Right lung (tissue), 5 donors: ENCODE data around the gene HOXD11. TPM values are rescaled to one million over a fixed set of nuclear protein-coding genes. Genes with fewer than 3 reads are reported as not detected.

Source experiments
- DNase-seq, 2 donors: peaks; one replicate each; pipeline ENCODE4 v3.0.0-alpha.2; 2013
- polyA plus RNA-seq, 5 donors: library from polyadenylated mRNA; unstranded; fragments of 120-200 nt; gene quantifications; one replicate each; pipeline versions ENCODE4 v1.2.1 to v1.2.3, GENCODE V29; 2013; ENCODE audit warnings: inconsistent platforms in 1 of 5, low replicate concordance in 1 of 5; ENCODE audit not compliant: insufficient read length in 5 of 5, insufficient read depth in 1 of 5

HOXD11 gene
- polyA plus RNA-seq, 5 donors: 0.28 TPM; not detected in 4

- no peak for DNase-seq
Observed at GRCh38 chr2:176131848-176132158, 24.7 kb downstream of the HOXD11 start.

- peak in 1 of 2 donors; percentile 48 for DNase-seq
Observed at GRCh38 chr2:176132205-176133171, 25.4 kb downstream of the HOXD11 start.

GRCh38 chr2:176133389-176133788, 26.3 kb downstream of the HOXD11 start:
- DNase-seq: no peak

GRCh38 chr2:176134035-176134434, 27.0 kb downstream of the HOXD11 start:
- no peak for DNase-seq

- no peak for DNase-seq
Observed at GRCh38 chr2:176135035-176135440, 28.0 kb downstream of the HOXD11 start.

DNA sequence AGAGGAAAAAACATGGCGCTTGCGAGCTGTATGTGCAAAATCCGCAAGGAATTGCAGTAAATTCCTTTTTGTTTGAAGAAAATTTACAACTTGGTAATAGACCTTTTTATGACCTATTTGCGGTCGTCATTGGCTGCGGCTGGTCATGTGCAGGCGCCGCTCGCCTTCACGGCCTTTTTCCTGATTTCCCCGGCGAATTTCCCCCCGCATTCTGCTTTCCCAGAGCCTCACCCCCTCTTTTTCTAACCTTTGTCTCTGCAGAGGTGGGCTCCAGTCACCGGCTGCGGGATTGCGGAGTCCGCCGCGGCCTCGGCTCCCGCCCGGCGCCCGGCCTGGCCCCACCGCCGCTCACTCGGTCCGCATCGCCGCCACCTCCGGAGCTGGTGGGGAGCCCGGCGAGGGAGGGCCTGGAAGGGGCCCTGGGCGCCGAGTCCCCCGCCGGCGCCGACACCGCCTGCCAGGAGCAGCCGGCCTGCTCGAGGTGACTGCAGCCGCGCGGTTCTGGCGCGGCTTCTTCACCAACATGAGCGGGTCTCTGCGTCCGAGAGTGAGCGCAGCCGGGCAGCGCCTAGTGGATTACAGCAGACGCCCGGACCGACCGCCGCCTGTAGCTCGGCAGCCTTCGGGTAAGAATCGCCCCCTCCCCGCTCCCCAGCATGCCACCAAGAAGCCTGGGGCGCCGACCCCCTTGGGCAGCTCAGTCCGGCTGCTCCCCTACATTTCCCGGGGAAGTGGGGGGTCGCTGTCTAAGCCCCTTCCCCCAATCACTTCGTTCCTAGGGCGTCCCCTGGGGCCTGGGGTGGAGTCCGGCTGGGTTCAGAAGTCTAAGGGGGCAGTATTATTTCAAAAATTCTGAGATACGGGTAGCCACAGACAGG, 29.5 kb downstream of the HOXD11 start:
- DNase-seq: no peak

DNA sequence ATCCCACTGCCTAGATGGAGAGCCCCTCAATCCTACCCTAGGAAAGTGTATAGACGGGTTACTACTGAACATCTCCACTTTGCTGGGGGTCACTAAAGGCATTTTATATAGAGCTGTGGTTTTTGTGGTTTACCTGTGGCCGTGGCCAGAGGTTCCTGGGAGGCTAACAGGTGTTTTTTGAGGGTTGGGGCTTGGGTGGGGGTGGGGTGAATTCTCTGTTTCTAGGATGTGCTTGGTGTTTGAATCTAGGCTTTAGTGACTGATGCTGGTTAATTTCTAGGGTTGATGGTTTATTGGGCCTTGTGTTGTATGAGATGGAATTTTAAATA, 30.1 kb downstream of the HOXD11 start:
- no peak for DNase-seq

GRCh38 chr2:176137906-176138305, 30.8 kb downstream of the HOXD11 start:
- no peak for DNase-seq

DNA sequence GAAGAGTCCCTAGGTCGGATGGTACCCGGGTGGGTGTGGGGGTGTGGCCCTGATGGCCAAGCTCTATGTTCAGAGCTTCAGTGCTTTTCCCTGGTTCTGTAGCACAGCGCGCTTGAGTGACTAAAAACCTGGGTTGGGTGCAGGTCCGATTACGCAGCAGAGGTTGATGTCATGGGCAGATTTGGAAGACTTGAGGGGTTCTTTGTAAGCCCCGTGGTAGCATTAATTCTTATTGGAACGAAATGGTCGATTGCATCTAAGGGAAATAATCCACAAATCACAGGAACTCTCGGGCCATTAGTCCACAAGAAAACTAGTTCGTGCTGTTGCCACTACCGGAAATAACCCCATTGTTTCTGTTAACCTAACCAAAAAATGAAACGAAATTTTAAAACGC, 31.4 kb downstream of the HOXD11 start:
- DNase-seq: no peak

DNA sequence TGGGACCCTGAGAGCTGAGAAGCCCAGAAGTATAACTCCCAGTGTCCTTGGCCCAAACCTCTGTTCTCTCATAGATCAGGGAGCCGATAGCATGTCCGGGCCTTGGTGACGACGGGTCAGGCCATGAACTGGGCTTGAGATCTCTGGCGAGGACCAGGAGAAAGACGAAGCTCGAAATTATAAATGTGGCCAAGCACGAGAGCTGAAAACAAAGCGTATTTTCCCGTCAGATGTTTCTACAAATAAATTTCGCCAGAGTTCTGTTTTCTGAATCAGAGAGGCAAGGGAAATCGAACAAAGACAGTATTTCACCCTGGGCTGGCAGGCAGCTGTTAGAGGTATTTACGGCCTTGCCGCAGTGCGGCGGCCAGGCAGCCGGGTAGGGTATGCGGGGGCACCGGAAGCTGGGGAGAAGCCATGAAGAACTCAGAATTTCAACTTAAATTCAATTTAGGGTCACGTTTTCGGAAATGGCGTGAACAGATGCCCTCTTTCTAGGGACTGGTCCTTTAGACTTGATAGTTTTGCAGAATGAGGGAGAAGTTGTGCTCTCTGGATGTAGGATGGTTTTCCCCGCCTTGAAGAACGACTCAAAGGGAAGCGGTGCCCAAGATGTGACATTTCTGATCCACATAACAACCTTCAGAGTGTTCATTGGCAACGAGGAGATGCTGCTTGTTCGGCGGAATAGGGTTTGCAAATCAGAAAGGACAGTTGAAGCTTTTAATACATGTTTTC, 32.0 kb downstream of the HOXD11 start:
- DNase-seq: no peak

GRCh38 chr2:176139661-176140512, 32.8 kb downstream of the HOXD11 start:
- no peak for DNase-seq

DNA sequence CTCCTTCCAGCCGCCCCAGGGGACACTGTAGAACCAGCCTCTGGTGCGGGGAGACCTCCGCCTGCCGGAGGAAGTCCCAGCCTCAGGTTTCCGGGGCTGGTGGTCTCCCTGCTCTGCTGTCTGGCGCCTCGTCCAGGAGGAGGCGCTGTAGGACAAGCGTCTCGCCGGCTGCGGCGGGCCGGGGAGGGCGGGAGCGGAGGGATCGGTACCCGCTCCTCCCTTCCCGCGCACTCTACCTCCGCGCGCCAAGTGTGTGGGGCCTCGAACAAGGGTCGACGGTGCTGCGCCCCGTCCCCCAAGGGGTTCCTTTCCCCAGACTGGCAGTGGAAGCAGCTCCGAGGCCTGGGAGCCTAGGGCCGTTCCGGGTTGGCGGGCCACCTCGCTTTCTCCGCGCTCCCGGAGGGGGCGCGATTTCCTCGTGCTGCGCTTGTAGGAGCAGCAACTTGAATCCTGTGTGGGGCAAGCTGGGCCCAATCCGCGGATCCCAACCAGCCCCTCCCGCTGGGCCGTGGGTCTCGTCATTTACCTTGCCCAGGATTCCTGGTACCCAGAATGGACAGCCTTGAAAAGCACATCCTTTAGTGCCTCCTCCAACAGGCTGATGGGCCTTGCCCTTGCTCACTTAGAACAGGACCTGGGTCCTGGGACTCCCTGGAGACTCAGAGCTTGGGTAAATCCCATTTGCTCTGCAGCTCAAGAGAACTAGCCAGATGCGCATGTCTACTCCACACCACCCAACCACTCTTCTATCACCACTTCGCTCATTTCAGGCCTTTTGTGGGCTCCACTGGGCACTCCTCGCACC, 33.6 kb downstream of the HOXD11 start:
- DNase-seq: peak; percentile 78 to 81

DNA sequence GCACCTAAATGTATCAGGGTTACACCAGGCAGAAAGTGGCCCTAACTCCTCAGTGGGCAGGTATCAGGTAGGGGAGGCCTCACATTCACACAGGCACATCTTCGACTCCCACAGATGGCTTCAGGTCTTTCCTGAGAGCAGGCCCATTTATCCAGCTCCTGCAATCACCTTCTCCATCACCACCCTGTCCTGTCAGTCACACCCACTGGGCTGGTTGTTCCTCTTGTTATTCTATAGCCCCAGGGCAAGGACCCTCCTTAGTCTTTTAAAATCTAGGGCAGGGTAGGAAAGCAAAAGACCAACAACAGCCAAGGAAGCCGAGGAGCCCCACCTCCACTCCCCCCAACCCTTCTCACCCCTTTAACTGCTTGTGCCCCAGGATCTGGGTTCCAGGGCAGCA, 35.2 kb downstream of the HOXD11 start:
- DNase-seq: no peak

GRCh38 chr2:176145085-176145969, 38.2 kb downstream of the HOXD11 start:
- no peak for DNase-seq

GRCh38 chr2:176146101-176146500, 39.0 kb downstream of the HOXD11 start:
- DNase-seq: no peak

DNA sequence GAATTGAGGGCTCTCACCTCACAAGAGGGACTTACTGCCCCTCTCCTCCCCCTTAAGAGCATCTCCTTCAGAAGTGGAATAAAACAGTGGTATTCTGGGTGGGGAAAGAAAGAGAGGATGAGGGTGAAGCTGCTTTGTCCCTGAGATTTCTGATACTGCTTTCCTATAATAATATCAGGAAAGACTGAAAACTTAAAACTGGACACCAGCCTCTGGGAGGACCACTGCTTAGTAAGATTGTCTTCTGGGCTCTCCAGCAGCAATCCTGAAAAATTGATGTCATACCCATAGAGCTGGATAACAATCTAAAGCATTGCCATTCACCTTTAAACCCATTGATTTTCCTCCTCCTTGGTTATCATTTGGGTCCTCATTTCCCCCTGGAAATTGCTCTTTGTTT, 39.6 kb downstream of the HOXD11 start:
- no peak for DNase-seq

GRCh38 chr2:176147210-176147799, 40.2 kb downstream of the HOXD11 start:
- no peak for DNase-seq

- no peak for DNase-seq
Observed at GRCh38 chr2:176147800-176148496, 40.9 kb downstream of the HOXD11 start.
